Aorta (tissue), 5 donors: Measurements from ENCODE around the gene FBN2. TPM values are rescaled to one million over a fixed set of nuclear protein-coding genes. Genes with fewer than 3 reads are reported as not detected.

ENCODE experiments used
- ATAC-seq: fragments of 200-7000 bp; cut with Tn5 transposase; one replicate; pipeline ENCODE4 v1.9.1; 2022; ENCODE audit warnings: moderate library complexity; ENCODE audit not compliant: low FRiP score
- DNase-seq, 2 donors: peaks; one replicate each; pipeline ENCODE4 v3.0.0-alpha.2; 2020
- H3K27ac ChIP-seq, 2 donors: one replicate each; pipeline ENCODE4 v1.5.1; 2013; ENCODE audit warnings: low read length in 2 of 2, mild to moderate bottlenecking in 2 of 2, moderate library complexity in 2 of 2, control low read depth in 1 of 2, inconsistent platforms in 1 of 2, low read depth in 1 of 2
- H3K27me3 ChIP-seq, 2 donors: one replicate each; pipeline ENCODE4 v1.6.1; 2013; ENCODE audit warnings: control low read depth in 1 of 2, low read length in 1 of 2, mild to moderate bottlenecking in 1 of 2, moderate library complexity in 1 of 2; ENCODE audit not compliant: insufficient read depth in 2 of 2, control insufficient read depth in 1 of 2
- H3K36me3 ChIP-seq, 2 donors: one replicate each; pipeline ENCODE4 v1.6.1; 2013; ENCODE audit warnings: control low read depth in 1 of 2, low read length in 1 of 2, mild to moderate bottlenecking in 1 of 2; ENCODE audit not compliant: insufficient read depth in 2 of 2, control insufficient read depth in 1 of 2
- H3K4me1 ChIP-seq, 2 donors: one replicate each; pipeline ENCODE4 v1.6.1; 2013; ENCODE audit warnings: low read length in 2 of 2, control low read depth in 1 of 2, mild to moderate bottlenecking in 1 of 2, moderate library complexity in 1 of 2; ENCODE audit not compliant: insufficient read depth in 2 of 2, control insufficient read depth in 1 of 2
- H3K4me3 ChIP-seq, 2 donors: one replicate each; pipeline ENCODE4 v1.5.1; 2013; ENCODE audit warnings: low read length in 2 of 2, control low read depth in 1 of 2, mild to moderate bottlenecking in 1 of 2
- H3K9me3 ChIP-seq: one replicate; pipeline ENCODE4 v1.6.1; 2013; ENCODE audit warnings: mild to moderate bottlenecking, low read length; ENCODE audit not compliant: control insufficient read depth
- WGBS, 2 donors: extraction: QIAGEN DNeasy Blood & Tissue Kit; methylation state at CpG; one replicate each; pipeline ENCODE4 v1.1.7; 2013; 5-methylcytosine and 5-hydroxymethylcytosine counted together
- intact Hi-C, 2 donors: fragments of 100-400 bp; cut with DNase I; formaldehyde crosslinking; loops; one replicate each; pipeline versions ENCODE4 v1.14.2 to v1.15.0; 2022
- polyA plus RNA-seq, 2 donors: library from polyadenylated mRNA; stranded (reverse); fragments of 200-250 nt; gene quantifications; one replicate each; pipeline ENCODE4 v1.2.3, GENCODE V29; 2013
- total RNA-seq, 2 donors: library from RNA; stranded (reverse); fragmentation: NEBNext Ultra II Directional; extraction: Animal tissue kit (Norgen Biotek cat#: 25700); gene quantifications; one replicate each; pipeline ENCODE4 v1.2.1, GENCODE V29; 2021
- donor health status: healthy with polysubstance abuse.
- donor health status: Bipolar disorder and iron deficiency.
- donor health status: DM: no; HTN: no; CAD: no.
- donor health status: DM: no; HTN: no; CAD: no.
- donor health status: DM: yes; HTN: yes; CAD: no.

Gene FBN2
- total and polyA plus RNA-seq, 4 donors, result 0.25 to 1.5 (median 0.84) TPM; not detected in 1

DNA sequence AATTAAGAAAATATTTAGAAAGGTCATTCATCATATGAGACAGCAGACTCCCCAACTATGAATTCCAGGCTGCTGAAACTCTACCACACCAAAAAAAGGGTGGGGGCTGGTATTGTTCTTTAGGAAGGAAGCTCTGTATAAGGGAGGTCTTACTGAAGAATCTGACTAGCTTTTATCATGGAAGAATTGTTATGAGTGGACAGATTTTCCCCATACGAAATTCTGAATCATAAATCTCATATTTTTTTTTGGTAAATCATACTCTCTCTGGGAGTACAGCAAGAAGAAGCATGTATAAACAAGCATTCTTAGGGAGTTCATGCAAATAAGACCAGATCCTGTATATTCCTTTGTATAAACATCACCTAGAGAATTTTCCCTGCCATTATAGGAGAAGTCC, 234.5 kb downstream of the FBN2 start:
- no peak overlapping the region for H3K27ac ChIP-seq
- H3K4me1 ChIP-seq, result no peaks in the 10 kb centered on the region
- H3K9me3 ChIP-seq, result no peaks in the 10 kb centered on the region
- DNase-seq (no peak), ATAC-seq (no peak)
- no peak overlapping the region for H3K4me3 ChIP-seq
- WGBS, 2 donors, result 24 to 45% methylated on average over 1 of the region's 1 CpG
- intact Hi-C loops, result no loop called here
- H3K36me3 ChIP-seq, result no peaks in the 10 kb centered on the region
- H3K27me3 ChIP-seq, result no peaks in the 10 kb centered on the region

DNA sequence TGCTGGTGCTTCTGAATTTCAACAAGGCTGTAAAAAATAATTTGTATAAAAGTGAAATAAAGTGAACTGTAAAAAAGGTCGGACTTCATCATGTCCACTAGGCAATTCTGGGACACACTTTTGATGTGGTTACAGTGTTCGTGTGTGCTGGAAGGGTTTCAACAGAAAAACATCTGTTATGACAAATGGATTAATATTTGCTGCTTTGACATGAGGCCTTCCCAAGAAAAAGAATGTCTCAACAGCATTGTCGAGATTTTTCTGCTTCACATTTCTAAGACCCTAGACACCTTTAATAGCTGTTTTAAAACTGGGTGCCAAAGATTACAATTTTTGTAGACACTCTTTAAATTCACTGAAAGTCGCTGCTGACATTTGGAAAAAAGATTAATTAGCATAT, 237.9 kb downstream of the FBN2 start:
- Histone ChIP-seq H3K4me3 (no peak overlapping the region), H3K27ac (no peak overlapping the region), H3K36me3 (no peaks in the 10 kb centered on the region), H3K4me1 (no peaks in the 10 kb centered on the region), H3K9me3 (no peaks in the 10 kb centered on the region), H3K27me3 (no peaks in the 10 kb centered on the region)
- intact Hi-C loops, result no loop called here
- ATAC-seq (no peak), DNase-seq (no peak)
- 41 to 51% methylated on average over 4 of the region's 4 CpGs for WGBS, 2 donors

DNA sequence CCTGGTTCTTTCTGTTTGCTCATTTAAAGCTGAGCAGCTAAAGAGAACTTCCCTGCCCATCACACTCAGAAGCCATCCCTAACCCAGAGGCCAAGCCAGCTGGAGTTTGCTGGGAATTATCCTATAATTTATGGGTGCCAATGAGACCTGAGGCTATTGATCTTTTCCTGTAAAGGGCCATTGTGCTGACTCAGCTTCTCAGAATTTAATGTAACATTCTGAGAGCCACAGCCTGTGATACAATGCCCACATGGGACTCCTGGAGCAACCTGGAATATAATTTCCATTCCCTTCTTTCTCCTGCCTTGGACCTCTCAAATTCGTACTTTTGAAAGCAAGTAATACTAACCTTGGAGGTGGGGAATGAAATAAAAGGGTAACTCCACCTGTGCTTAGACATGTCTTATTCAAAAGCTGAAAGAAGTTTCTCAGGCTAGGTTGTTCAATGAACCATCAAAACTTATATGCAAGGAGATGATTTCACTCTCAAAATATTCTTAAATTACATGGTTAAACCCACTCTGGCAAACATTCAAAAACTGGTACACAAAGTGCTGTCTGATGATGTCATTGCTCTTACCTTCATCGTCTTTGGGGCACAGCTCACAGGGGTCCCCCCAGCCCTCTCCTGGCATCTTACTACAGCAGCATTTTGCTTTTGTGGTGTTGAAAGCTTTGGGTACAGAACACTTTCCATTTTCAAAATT, 247.7 kb downstream of the FBN2 start:
- H3K27ac ChIP-seq, result no peak overlapping the region
- no peaks in the 10 kb centered on the region for H3K27me3 ChIP-seq
- no peaks in the 10 kb centered on the region for H3K4me1 ChIP-seq
- no peak overlapping the region for H3K4me3 ChIP-seq
- DNase-seq (no peak), ATAC-seq (no peak)
- intact Hi-C loops, result no loop called here
- no peaks in the 10 kb centered on the region for H3K9me3 ChIP-seq
- WGBS, 2 donors, result 41 to 52% methylated on average over 2 of the region's 2 CpGs
- H3K36me3 ChIP-seq, result no peaks in the 10 kb centered on the region

GRCh38 chr5:128287740-128288139, 250.3 kb downstream of the FBN2 start:
- intact Hi-C loops, result no loop called here

DNA sequence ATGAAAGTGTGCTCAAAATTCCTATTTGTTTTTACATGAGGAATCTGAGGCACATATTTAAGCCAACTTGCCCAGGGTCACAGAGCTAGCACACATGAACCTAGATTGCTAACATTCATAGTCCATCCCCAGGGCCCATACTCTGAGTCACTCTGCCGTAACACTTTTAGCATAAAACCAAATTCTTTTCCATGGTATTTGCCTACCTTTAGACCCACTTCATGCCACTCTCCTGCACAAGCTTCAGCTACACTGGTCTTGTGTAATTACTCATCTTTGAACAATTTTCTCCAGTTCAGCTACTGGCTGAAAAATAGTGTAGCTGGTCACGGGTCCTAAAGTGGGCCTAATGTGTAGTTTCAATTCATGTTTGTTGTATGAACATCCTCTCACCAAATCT, 253.8 kb downstream of the FBN2 start:
- no peaks in the 10 kb centered on the region for H3K36me3 ChIP-seq
- no peaks in the 10 kb centered on the region for H3K27me3 ChIP-seq
- no peak overlapping the region for H3K4me3 ChIP-seq
- ATAC-seq (no peak), DNase-seq (no peak)
- H3K4me1 ChIP-seq, result no peaks in the 10 kb centered on the region
- intact Hi-C loops, result no loop called here
- no peaks in the 10 kb centered on the region for H3K9me3 ChIP-seq
- H3K27ac ChIP-seq, result no peak overlapping the region
- 95% methylated on average over 2 of the region's 2 CpGs for WGBS, 2 donors

More at GRCh38 chr5:128287740-128288139, 250.3 kb downstream of the FBN2 start:
- no peak overlapping the region for H3K27ac ChIP-seq
- no peaks in the 10 kb centered on the region for H3K9me3 ChIP-seq
- no peaks in the 10 kb centered on the region for H3K27me3 ChIP-seq
- no peak for DNase-seq
- WGBS, 2 donors, result 97 to 100% methylated on average over 2 of the region's 2 CpGs
- ATAC-seq, result no peak
- no peaks in the 10 kb centered on the region for H3K36me3 ChIP-seq
- no peak overlapping the region for H3K4me3 ChIP-seq
- no peaks in the 10 kb centered on the region for H3K4me1 ChIP-seq

- Histone ChIP-seq H3K36me3 (no peaks in the 10 kb centered on the region), H3K27me3 (no peaks in the 10 kb centered on the region), H3K4me1 (no peaks in the 10 kb centered on the region), H3K27ac (no peak overlapping the region), H3K4me3 (no peak overlapping the region), H3K9me3 (no peaks in the 10 kb centered on the region)
- DNase-seq (no peak), ATAC-seq (no peak)
- intact Hi-C loops, result no loop called here
- WGBS, 2 donors, result 24 to 49% methylated on average over 2 of the region's 2 CpGs
Measured at GRCh38 chr5:128279345-128279744, 258.7 kb downstream of the FBN2 start.

DNA sequence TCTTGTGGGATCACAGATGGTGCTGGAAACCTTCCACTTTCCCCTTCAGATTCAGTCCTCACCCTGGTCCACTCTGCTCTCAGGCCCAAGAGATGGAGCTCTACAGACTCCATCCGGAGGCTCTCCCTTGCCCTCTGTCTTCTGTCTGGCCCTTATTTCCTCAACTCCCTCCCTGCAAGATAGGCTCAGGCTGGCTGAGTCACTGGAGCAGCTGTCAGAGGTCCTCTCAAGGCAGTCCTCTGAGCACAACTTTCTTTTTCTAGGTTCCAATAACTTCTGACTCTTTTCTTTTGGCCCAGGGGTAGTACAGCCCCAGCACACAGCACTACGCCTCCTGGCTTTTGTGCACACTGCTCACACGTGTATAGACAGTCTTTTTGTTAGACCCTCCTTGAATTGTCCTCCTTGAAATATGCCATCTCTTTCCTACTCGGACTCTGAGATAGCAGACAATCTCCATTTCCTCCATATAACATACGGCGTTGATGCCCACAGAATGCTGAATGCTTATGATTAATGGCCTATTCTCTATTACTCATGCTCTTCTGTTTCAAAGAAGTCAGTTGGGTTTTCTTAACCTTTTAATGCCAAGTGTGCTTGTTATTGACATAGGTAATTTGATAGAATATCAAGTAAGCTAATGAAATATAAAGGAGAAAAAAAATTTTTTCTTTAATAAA, 261.4 kb downstream of the FBN2 start:
- intact Hi-C loops, result no loop called here
- H3K4me1 ChIP-seq, result no peaks in the 10 kb centered on the region
- H3K4me3 ChIP-seq, result no peak overlapping the region
- H3K27ac ChIP-seq, result no peak overlapping the region
- DNase-seq (no peak), ATAC-seq (no peak)
- no peaks in the 10 kb centered on the region for H3K27me3 ChIP-seq
- no peaks in the 10 kb centered on the region for H3K36me3 ChIP-seq
- no peaks in the 10 kb centered on the region for H3K9me3 ChIP-seq
- 59 to 60% methylated on average over 6 of the region's 6 CpGs for WGBS, 2 donors

GRCh38 chr5:128274441-128274840, 263.6 kb downstream of the FBN2 start:
- H3K27me3 ChIP-seq, result no peaks in the 10 kb centered on the region
- no peak overlapping the region for H3K27ac ChIP-seq
- 95 to 96% methylated on average over 2 of the region's 2 CpGs for WGBS, 2 donors
- no peak for ATAC-seq
- intact Hi-C loops, result no loop called here
- no peaks in the 10 kb centered on the region for H3K9me3 ChIP-seq
- H3K4me1 ChIP-seq, result no peaks in the 10 kb centered on the region
- no peaks in the 10 kb centered on the region for H3K36me3 ChIP-seq
- no peak overlapping the region for H3K4me3 ChIP-seq
- no peak for DNase-seq

DNA sequence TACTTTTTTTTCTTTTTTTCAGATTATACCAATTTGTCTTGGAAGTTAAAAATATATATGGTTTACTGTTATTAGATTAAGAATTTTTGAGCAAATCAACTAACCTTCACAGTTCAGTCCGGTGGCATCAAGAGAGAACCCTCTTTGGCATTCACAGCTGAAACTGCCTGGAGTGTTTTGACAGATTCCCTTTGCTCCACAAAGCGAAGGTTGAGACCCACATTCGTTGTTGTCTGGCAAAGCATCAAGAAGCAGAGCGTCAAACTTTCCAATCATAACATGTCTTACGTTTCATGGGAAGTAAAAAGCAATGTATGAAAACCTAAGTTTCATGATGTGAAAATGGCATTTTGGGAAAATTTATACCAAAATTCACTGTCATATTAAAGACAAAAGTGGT, 264.3 kb downstream of the FBN2 start:
- no peak overlapping the region for H3K27ac ChIP-seq
- no peak overlapping the region for H3K4me3 ChIP-seq
- no peaks in the 10 kb centered on the region for H3K27me3 ChIP-seq
- no peaks in the 10 kb centered on the region for H3K4me1 ChIP-seq
- intact Hi-C loops, result no loop called here
- no peaks in the 10 kb centered on the region for H3K9me3 ChIP-seq
- H3K36me3 ChIP-seq, result no peaks in the 10 kb centered on the region
- no peak for ATAC-seq
- 32% methylated on average over 5 of the region's 5 CpGs for WGBS, 2 donors
- no peak for DNase-seq
